ENCODE results near the gene MT1H.

GRCh38 chr16:56662357-56663354 lies 7.0 kb upstream of the MT1H start:
- no peak for TF ChIP-seq CTCF (IDR thresholded peaks at IDR 0.05)
- TF ChIP-seq POLR2A (IDR thresholded peaks at IDR 0.05) = no peak

Data from testis (tissue), 2 donors.